ENCODE results near the gene SDK1. TPM values are rescaled to one million over a fixed set of nuclear protein-coding genes. Genes with fewer than 3 reads are reported as not detected.

The SDK1 gene
- total and polyA plus RNA-seq, 10 of the 15 experiments (the other 5 are each of a cell fraction or from before 2014, with no cell fraction given): 0.14 to 0.33 TPM; not detected in 8

GRCh38 chr7:3917436-3917835, 616.4 kb downstream of the SDK1 start:
- ATAC-seq: no peak
- POLR2A ChIA-PET: no interaction called here
- no peaks in the 10 kb centered on the region for H3K4me1 ChIP-seq (ENCODE audit: control insufficient read depth, insufficient read depth, low read length)
- H3K4me2 ChIP-seq (ENCODE audit: control insufficient read depth, insufficient read depth): no peak overlapping the region
- H4K20me1 ChIP-seq (ENCODE audit: control insufficient read depth, insufficient read depth): no peaks in the 10 kb centered on the region
- intact Hi-C loops (cut with micrococcal nuclease; ENCODE audit: unreplicated experiment) (no loop called here), in situ Hi-C loops (cut with MboI) (no loop called here)
- no peak overlapping the region for H3K4me3 ChIP-seq
- H3K9ac ChIP-seq (ENCODE audit: control insufficient read depth, insufficient read depth, low read length): no peak overlapping the region
- H3K9me3 ChIP-seq (replicated peaks; ENCODE audit: control insufficient read depth, insufficient read depth, low read length): peaks cover 1% of the 10 kb centered on the region; the same call in 1 of the 3 replicates
- H3K79me2 ChIP-seq (ENCODE audit: control insufficient read depth, insufficient read depth, low read length): no peaks in the 10 kb centered on the region
- no peaks in the 10 kb centered on the region for H3K36me3 ChIP-seq (ENCODE audit: control insufficient read depth in 2 of 2, insufficient read depth in 2 of 2, low read length in 1 of 2)
- TF ChIP-seq HDAC2 (IDR thresholded peaks at IDR 0.05): no peak
- no peak for TF ChIP-seq SPI1 (IDR thresholded peaks at IDR 0.05; ENCODE audit: borderline replicate concordance, insufficient read depth, low read depth, low read length)
- no peak for TF ChIP-seq SMARCA5 (IDR thresholded peaks at IDR 0.05)
- no peak for TF ChIP-seq LARP7 (IDR thresholded peaks at IDR 0.05)
- no peak for TF ChIP-seq ASH2L (IDR thresholded peaks at IDR 0.05; ENCODE audit: borderline replicate concordance, low read depth)
- TF ChIP-seq SUPT20H (IDR thresholded peaks at IDR 0.05; ENCODE audit: borderline replicate concordance, control insufficient read depth, low read depth, low read length): no peak
- no peak for TF ChIP-seq BCL11A (IDR thresholded peaks at IDR 0.05; ENCODE audit: low read depth, low read length)
- no peak for TF ChIP-seq ZNF592 (IDR thresholded peaks at IDR 0.05)
- no peak for TF ChIP-seq HDAC6 (IDR thresholded peaks at IDR 0.05; ENCODE audit: unreplicated experiment)
- no peak for TF ChIP-seq NR2F1 (conservative IDR thresholded peaks at IDR 0.05)
- TF ChIP-seq SMAD1 (IDR thresholded peaks at IDR 0.05; ENCODE audit: low read depth, partially characterized antibody): no peak
- TF ChIP-seq IRF3 (IDR thresholded peaks at IDR 0.05): no peak
- TF ChIP-seq PML (IDR thresholded peaks at IDR 0.05; ENCODE audit: low read length): no peak
- TF ChIP-seq BCL3 (IDR thresholded peaks at IDR 0.05; ENCODE audit: borderline replicate concordance, insufficient read depth, low read depth, low read length, poor library complexity, severe bottlenecking): no peak
- TF ChIP-seq DPF2 (IDR thresholded peaks at IDR 0.05): no peak
- 5% methylated on average over 4 of the region's 4 CpGs for WGBS (ENCODE audit: insufficient coverage, insufficient replicate concordance, low lambda C conversion rate, missing lambda C conversion rate)
- CTCF ChIA-PET: no interaction called here
- RAD21 ChIA-PET (ENCODE audit: unreplicated experiment): no interaction called here
- no peak for FAIRE-seq
- no peak overlapping the region for H3K27ac ChIP-seq (ENCODE audit: control insufficient read depth, insufficient read depth)
- H2AFZ ChIP-seq (ENCODE audit: control insufficient read depth, low read depth, low read length): no peak overlapping the region
- no peak for DNase-seq (ENCODE audit: low read depth, low spot score)
- H3K27me3 ChIP-seq (replicated peaks in 1 of 2; ENCODE audit: control insufficient read depth in 2 of 2, insufficient read depth in 2 of 2, low read length in 1 of 2): no peaks in the 10 kb centered on the region
- BruUV-seq (replicated peaks): no TSS peak
- SMC1A ChIA-PET (ENCODE audit: uncharacterized antibody, unreplicated experiment): no interaction called here

Measured in GM12878 (cell line).